ENCODE data around the gene DISC1.

Gene DISC1

GRCh38 chr1:231827337-231828105, 200.9 kb downstream of the DISC1 start:
- Histone ChIP-seq H3K4me2 (ENCODE audit: insufficient read depth, low read length, poor library complexity, severe bottlenecking) (no peak overlapping the region), H2BK15ac (ENCODE audit: low read length) (no peak overlapping the region), H3K14ac (ENCODE audit: low read length) (no peak overlapping the region), H3K4me3 (ENCODE audit: low read length in 2 of 2) (no peak overlapping the region), H3K27ac (replicated peaks; ENCODE audit: low read length) (no peak overlapping the region), H3K4ac (ENCODE audit: low read length) (no peak overlapping the region), H3K79me1 (ENCODE audit: low read depth, low read length) (no peaks in the 10 kb centered on the region), H2BK12ac (ENCODE audit: low read length) (no peak overlapping the region), H3K9me3 (replicated peaks in 1 of 2; ENCODE audit: control insufficient read depth in 2 of 2, insufficient read depth in 1 of 2, low read depth in 1 of 2, low read length in 2 of 2) (no peaks in the 10 kb centered on the region), H3K9ac (ENCODE audit: low read depth, low read length, poor library complexity) (no peak overlapping the region), H4K91ac (ENCODE audit: low read depth, low read length, poor library complexity) (no peak overlapping the region), H3K36me3 (replicated peaks in 1 of 2; ENCODE audit: control insufficient read depth in 2 of 2, insufficient read depth in 2 of 2, low read length in 2 of 2) (no peaks in the 10 kb centered on the region), H2AFZ (ENCODE audit: low read length) (no peak overlapping the region), H3K23ac (ENCODE audit: low read depth, low read length, poor library complexity) (no peak overlapping the region), H2BK5ac (ENCODE audit: low read length) (no peak overlapping the region), H3K4me1 (ENCODE audit: control insufficient read depth in 2 of 2, insufficient read depth in 1 of 2, low read depth in 1 of 2, low read length in 2 of 2) (no peaks in the 10 kb centered on the region), H2BK120ac (ENCODE audit: low read depth, low read length) (no peak overlapping the region), H3K18ac (ENCODE audit: low read length) (no peak overlapping the region), H3K27me3 (ENCODE audit: control insufficient read depth in 3 of 3, insufficient read depth in 3 of 3, low read depth in 1 of 3, low read length in 3 of 3) (no peaks in the 10 kb centered on the region), H2AK5ac (ENCODE audit: low read depth, low read length) (no peak overlapping the region), H4K8ac (ENCODE audit: low read depth, low read length) (no peak overlapping the region)
- DNase-seq (ENCODE audit: low spot score), result no peak
- no CpG with 5 or more reads among the region's 2 CpGs for WGBS, 2 donors (ENCODE audit: extremely low coverage in 2 of 2, insufficient read length in 2 of 2, insufficient replicate concordance in 1 of 2)

GRCh38 chr1:231828182-231828920, 201.8 kb downstream of the DISC1 start:
- Histone ChIP-seq H2BK15ac (ENCODE audit: low read length) (no peak overlapping the region), H4K91ac (ENCODE audit: low read depth, low read length, poor library complexity) (no peak overlapping the region), H3K14ac (ENCODE audit: low read length) (no peak overlapping the region), H3K9me3 (replicated peaks in 1 of 2; ENCODE audit: control insufficient read depth in 2 of 2, insufficient read depth in 1 of 2, low read depth in 1 of 2, low read length in 2 of 2) (no peaks in the 10 kb centered on the region), H3K9ac (ENCODE audit: low read depth, low read length, poor library complexity) (no peak overlapping the region), H2BK5ac (ENCODE audit: low read length) (no peak overlapping the region), H3K4ac (ENCODE audit: low read length) (no peak overlapping the region), H2AFZ (ENCODE audit: low read length) (no peak overlapping the region), H3K79me1 (ENCODE audit: low read depth, low read length) (no peaks in the 10 kb centered on the region), H3K23ac (ENCODE audit: low read depth, low read length, poor library complexity) (no peak overlapping the region), H2AK5ac (ENCODE audit: low read depth, low read length) (no peak overlapping the region), H3K4me1 (ENCODE audit: control insufficient read depth in 2 of 2, insufficient read depth in 1 of 2, low read depth in 1 of 2, low read length in 2 of 2) (no peaks in the 10 kb centered on the region), H3K4me2 (ENCODE audit: insufficient read depth, low read length, poor library complexity, severe bottlenecking) (no peak overlapping the region), H3K27me3 (ENCODE audit: control insufficient read depth in 3 of 3, insufficient read depth in 3 of 3, low read depth in 1 of 3, low read length in 3 of 3) (no peaks in the 10 kb centered on the region), H2BK12ac (ENCODE audit: low read length) (no peak overlapping the region), H2BK120ac (ENCODE audit: low read depth, low read length) (no peak overlapping the region), H4K8ac (ENCODE audit: low read depth, low read length) (no peak overlapping the region), H3K36me3 (replicated peaks in 1 of 2; ENCODE audit: control insufficient read depth in 2 of 2, insufficient read depth in 2 of 2, low read length in 2 of 2) (no peaks in the 10 kb centered on the region), H3K4me3 (ENCODE audit: low read length in 2 of 2) (no peak overlapping the region), H3K27ac (replicated peaks; ENCODE audit: low read length) (no peak overlapping the region), H3K18ac (ENCODE audit: low read length) (no peak overlapping the region)
- WGBS, 2 donors (ENCODE audit: extremely low coverage in 2 of 2, insufficient read length in 2 of 2, insufficient replicate concordance in 1 of 2), result no CpG with 5 or more reads among the region's 5 CpGs
- DNase-seq (ENCODE audit: low spot score), result no peak

GRCh38 chr1:231829332-231829731, 202.7 kb downstream of the DISC1 start:
- no CpG with 5 or more reads among the region's 9 CpGs for WGBS, 2 donors (ENCODE audit: extremely low coverage in 2 of 2, insufficient read length in 2 of 2, insufficient replicate concordance in 1 of 2)
- H3K9me3 ChIP-seq (replicated peaks in 1 of 2; ENCODE audit: control insufficient read depth in 2 of 2, insufficient read depth in 1 of 2, low read depth in 1 of 2, low read length in 2 of 2), result no peaks in the 10 kb centered on the region
- H3K27me3 ChIP-seq (ENCODE audit: control insufficient read depth in 3 of 3, insufficient read depth in 3 of 3, low read depth in 1 of 3, low read length in 3 of 3), result no peaks in the 10 kb centered on the region
- H4K8ac ChIP-seq (ENCODE audit: low read depth, low read length), result no peak overlapping the region
- no peak overlapping the region for H3K18ac ChIP-seq (ENCODE audit: low read length)
- H3K14ac ChIP-seq (ENCODE audit: low read length), result no peak overlapping the region
- H2BK5ac ChIP-seq (ENCODE audit: low read length), result no peak overlapping the region
- DNase-seq (ENCODE audit: low spot score), result no peak
- no peak overlapping the region for H3K4me3 ChIP-seq (ENCODE audit: low read length in 2 of 2)
- no peak overlapping the region for H2BK120ac ChIP-seq (ENCODE audit: low read depth, low read length)
- no peak overlapping the region for H2AFZ ChIP-seq (ENCODE audit: low read length)
- no peak overlapping the region for H3K4me2 ChIP-seq (ENCODE audit: insufficient read depth, low read length, poor library complexity, severe bottlenecking)
- no peak overlapping the region for H3K27ac ChIP-seq (replicated peaks; ENCODE audit: low read length)
- no peaks in the 10 kb centered on the region for H3K36me3 ChIP-seq (replicated peaks in 1 of 2; ENCODE audit: control insufficient read depth in 2 of 2, insufficient read depth in 2 of 2, low read length in 2 of 2)
- no peak overlapping the region for H3K23ac ChIP-seq (ENCODE audit: low read depth, low read length, poor library complexity)
- H3K4me1 ChIP-seq (ENCODE audit: control insufficient read depth in 2 of 2, insufficient read depth in 1 of 2, low read depth in 1 of 2, low read length in 2 of 2), result no peaks in the 10 kb centered on the region
- no peak overlapping the region for H3K4ac ChIP-seq (ENCODE audit: low read length)
- no peak overlapping the region for H2BK12ac ChIP-seq (ENCODE audit: low read length)
- H2BK15ac ChIP-seq (ENCODE audit: low read length), result no peak overlapping the region
- H3K9ac ChIP-seq (ENCODE audit: low read depth, low read length, poor library complexity), result no peak overlapping the region
- no peaks in the 10 kb centered on the region for H3K79me1 ChIP-seq (ENCODE audit: low read depth, low read length)
- H4K91ac ChIP-seq (ENCODE audit: low read depth, low read length, poor library complexity), result no peak overlapping the region
- no peak overlapping the region for H2AK5ac ChIP-seq (ENCODE audit: low read depth, low read length)

- no peaks in the 10 kb centered on the region for H3K4me1 ChIP-seq (ENCODE audit: control insufficient read depth in 2 of 2, insufficient read depth in 1 of 2, low read depth in 1 of 2, low read length in 2 of 2)
- H3K23ac ChIP-seq (ENCODE audit: low read depth, low read length, poor library complexity), result no peak overlapping the region
- no peak overlapping the region for H2BK120ac ChIP-seq (ENCODE audit: low read depth, low read length)
- H3K4me2 ChIP-seq (ENCODE audit: insufficient read depth, low read length, poor library complexity, severe bottlenecking), result no peak overlapping the region
- H3K4ac ChIP-seq (ENCODE audit: low read length), result no peak overlapping the region
- H2AK5ac ChIP-seq (ENCODE audit: low read depth, low read length), result no peak overlapping the region
- H2BK5ac ChIP-seq (ENCODE audit: low read length), result no peak overlapping the region
- WGBS, 2 donors (ENCODE audit: extremely low coverage in 2 of 2, insufficient read length in 2 of 2, insufficient replicate concordance in 1 of 2), result no CpG with 5 or more reads among the region's 14 CpGs
- H4K8ac ChIP-seq (ENCODE audit: low read depth, low read length), result no peak overlapping the region
- no peak overlapping the region for H2BK15ac ChIP-seq (ENCODE audit: low read length)
- no peak overlapping the region for H2BK12ac ChIP-seq (ENCODE audit: low read length)
- H3K9me3 ChIP-seq (replicated peaks in 1 of 2; ENCODE audit: control insufficient read depth in 2 of 2, insufficient read depth in 1 of 2, low read depth in 1 of 2, low read length in 2 of 2), result no peaks in the 10 kb centered on the region
- no peak for DNase-seq (ENCODE audit: low spot score)
- no peak overlapping the region for H2AFZ ChIP-seq (ENCODE audit: low read length)
- H3K9ac ChIP-seq (ENCODE audit: low read depth, low read length, poor library complexity), result no peak overlapping the region
- no peak overlapping the region for H3K4me3 ChIP-seq (ENCODE audit: low read length in 2 of 2)
- no peaks in the 10 kb centered on the region for H3K79me1 ChIP-seq (ENCODE audit: low read depth, low read length)
- H3K14ac ChIP-seq (ENCODE audit: low read length), result no peak overlapping the region
- H4K91ac ChIP-seq (ENCODE audit: low read depth, low read length, poor library complexity), result no peak overlapping the region
- H3K27me3 ChIP-seq (ENCODE audit: control insufficient read depth in 3 of 3, insufficient read depth in 3 of 3, low read depth in 1 of 3, low read length in 3 of 3), result no peaks in the 10 kb centered on the region
- H3K18ac ChIP-seq (ENCODE audit: low read length), result no peak overlapping the region
- H3K27ac ChIP-seq (replicated peaks; ENCODE audit: low read length), result no peak overlapping the region
- H3K36me3 ChIP-seq (replicated peaks in 1 of 2; ENCODE audit: control insufficient read depth in 2 of 2, insufficient read depth in 2 of 2, low read length in 2 of 2), result no peaks in the 10 kb centered on the region
Measured at GRCh38 chr1:231836227-231836893, 209.8 kb downstream of the DISC1 start.

Data from neuronal stem cell (in vitro differentiated cells).